HCT116 (cell line): Measurements from ENCODE around the gene NAB2.

Experiments
- EZH2phosphoT487 ChIP-seq: fragments of 200-600 bp; IDR thresholded peaks from 2 replicates; pipeline ENCODE4 v1.6.1; 2018; ENCODE audit warnings: antibody characterized with exemption, borderline replicate concordance
- POLR2A ChIP-seq: IDR thresholded peaks from 2 replicates; pipeline ENCODE4 v1.7.0; 2011; ENCODE audit warnings: borderline replicate concordance; ENCODE audit not compliant: insufficient read depth, insufficient read length; ENCODE audit errors: extremely low read depth
- POLR2AphosphoS5 ChIP-seq: IDR thresholded peaks from 2 replicates; pipeline ENCODE4 v1.6.1; 2011; ENCODE audit warnings: mild to moderate bottlenecking, low read depth, low read length, moderate library complexity
- TCF7L2 ChIP-seq: IDR thresholded peaks from 2 replicates; pipeline ENCODE4 v1.7.0; 2011; ENCODE audit warnings: borderline replicate concordance, inconsistent platforms; ENCODE audit not compliant: insufficient read depth, insufficient read length; ENCODE audit errors: extremely low read depth
- ZNF274 ChIP-seq: fragments of 200-500 bp; sonication (Bioruptor generic); IDR thresholded peaks from 2 replicates; pipeline ENCODE4 v1.6.1; 2014; ENCODE audit warnings: mild to moderate bottlenecking, low read depth, low read length, inconsistent platforms
- TF ChIP-seq, protein P1 (sequence below): IDR thresholded peaks from 2 replicates; pipeline ENCODE4 v1.6.1; 2011; ENCODE audit warnings: mild to moderate bottlenecking, low read length, moderate library complexity; ENCODE audit not compliant: insufficient replicate concordance; ENCODE audit errors: extremely low read depth
- TF ChIP-seq, protein P2 (sequence below), 3 experiments: fragments of 200-600 bp in 1 of 3; sonication (generic) in 1 of 3; IDR thresholded peaks in 2 of 3; conservative IDR thresholded peaks in 1 of 3; 2 replicates each; pipeline ENCODE4 v1.5.1; 2012 to 2017; ENCODE audit warnings: low read depth in 2 of 3, low read length in 2 of 3, antibody characterized with exemption in 1 of 3, borderline replicate concordance in 1 of 3, control low read depth in 1 of 3, mild to moderate bottlenecking in 1 of 3, mixed read lengths in 1 of 3, mixed run types in 1 of 3, moderate library complexity in 1 of 3; ENCODE audit not compliant: insufficient read depth in 1 of 3

DNA sequence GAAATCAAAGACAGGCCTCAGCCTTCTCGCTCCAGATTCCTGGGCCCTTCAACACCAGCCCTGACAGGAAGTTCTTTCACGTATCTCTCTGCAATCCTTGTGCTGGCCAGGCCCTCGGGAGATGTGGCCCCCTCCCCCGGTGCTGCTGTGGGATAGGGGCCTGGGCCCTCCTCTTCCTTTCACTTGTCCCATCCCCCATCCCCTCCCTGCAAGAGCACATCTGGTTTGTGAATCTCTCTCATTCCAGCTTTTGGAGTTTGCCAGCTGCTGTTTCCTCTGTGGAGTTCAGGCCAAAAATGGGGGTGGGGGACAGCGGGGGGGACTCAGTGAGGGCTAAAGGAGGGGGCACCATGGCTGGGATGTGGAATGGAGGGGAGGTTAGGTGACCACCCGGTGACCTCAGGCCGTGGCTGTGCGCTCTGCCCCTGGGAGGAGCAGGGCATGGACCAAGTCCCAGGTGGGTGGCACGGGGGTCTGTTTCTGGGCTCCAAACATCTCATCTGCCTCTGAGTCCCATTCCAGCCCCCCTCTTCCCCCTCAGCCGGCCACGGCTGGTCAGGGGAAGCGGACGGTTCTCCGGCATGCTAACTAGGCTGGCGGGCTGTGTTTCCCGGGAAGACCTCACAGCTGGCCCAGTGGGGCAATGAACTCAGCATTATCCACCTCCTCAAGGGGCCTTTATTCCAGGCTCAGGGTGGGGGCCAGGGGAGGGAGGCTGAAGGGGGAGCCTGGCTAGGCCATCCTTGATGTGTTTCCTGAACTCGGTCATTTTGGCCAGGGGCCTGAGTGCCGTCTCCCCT is 46.8 kb downstream of the NAB2 start:
- TF ChIP-seq POLR2A (no peak), EZH2phosphoT487 (no peak), TCF7L2 (no peak), POLR2AphosphoS5 (no peak), ZNF274 (no peak)
- TF ChIP-seq, protein P1, sequence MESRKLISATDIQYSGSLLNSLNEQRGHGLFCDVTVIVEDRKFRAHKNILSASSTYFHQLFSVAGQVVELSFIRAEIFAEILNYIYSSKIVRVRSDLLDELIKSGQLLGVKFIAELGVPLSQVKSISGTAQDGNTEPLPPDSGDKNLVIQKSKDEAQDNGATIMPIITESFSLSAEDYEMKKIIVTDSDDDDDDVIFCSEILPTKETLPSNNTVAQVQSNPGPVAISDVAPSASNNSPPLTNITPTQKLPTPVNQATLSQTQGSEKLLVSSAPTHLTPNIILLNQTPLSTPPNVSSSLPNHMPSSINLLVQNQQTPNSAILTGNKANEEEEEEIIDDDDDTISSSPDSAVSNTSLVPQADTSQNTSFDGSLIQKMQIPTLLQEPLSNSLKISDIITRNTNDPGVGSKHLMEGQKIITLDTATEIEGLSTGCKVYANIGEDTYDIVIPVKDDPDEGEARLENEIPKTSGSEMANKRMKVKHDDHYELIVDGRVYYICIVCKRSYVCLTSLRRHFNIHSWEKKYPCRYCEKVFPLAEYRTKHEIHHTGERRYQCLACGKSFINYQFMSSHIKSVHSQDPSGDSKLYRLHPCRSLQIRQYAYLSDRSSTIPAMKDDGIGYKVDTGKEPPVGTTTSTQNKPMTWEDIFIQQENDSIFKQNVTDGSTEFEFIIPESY: no peak
- TF ChIP-seq, protein P2, sequence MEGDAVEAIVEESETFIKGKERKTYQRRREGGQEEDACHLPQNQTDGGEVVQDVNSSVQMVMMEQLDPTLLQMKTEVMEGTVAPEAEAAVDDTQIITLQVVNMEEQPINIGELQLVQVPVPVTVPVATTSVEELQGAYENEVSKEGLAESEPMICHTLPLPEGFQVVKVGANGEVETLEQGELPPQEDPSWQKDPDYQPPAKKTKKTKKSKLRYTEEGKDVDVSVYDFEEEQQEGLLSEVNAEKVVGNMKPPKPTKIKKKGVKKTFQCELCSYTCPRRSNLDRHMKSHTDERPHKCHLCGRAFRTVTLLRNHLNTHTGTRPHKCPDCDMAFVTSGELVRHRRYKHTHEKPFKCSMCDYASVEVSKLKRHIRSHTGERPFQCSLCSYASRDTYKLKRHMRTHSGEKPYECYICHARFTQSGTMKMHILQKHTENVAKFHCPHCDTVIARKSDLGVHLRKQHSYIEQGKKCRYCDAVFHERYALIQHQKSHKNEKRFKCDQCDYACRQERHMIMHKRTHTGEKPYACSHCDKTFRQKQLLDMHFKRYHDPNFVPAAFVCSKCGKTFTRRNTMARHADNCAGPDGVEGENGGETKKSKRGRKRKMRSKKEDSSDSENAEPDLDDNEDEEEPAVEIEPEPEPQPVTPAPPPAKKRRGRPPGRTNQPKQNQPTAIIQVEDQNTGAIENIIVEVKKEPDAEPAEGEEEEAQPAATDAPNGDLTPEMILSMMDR (IDR thresholded peaks at IDR 0.05 in 2 of 3, conservative IDR thresholded peaks at IDR 0.05 in 1 of 3; ENCODE audit: borderline replicate concordance in 1 of 3, insufficient read depth in 1 of 3, low read depth in 2 of 3, low read length in 2 of 3): no peak
